Measurements from ENCODE around the gene RBM23. TPM values are rescaled to one million over a fixed set of nuclear protein-coding genes. Genes with fewer than 3 reads are reported as not detected.

Gene RBM23
- total and polyA plus RNA-seq, 9 of the 15 experiments (the other 6 are each of a cell fraction or from before 2014, with no cell fraction given), result 46.0 to 102 (median 58.5) TPM

DNA sequence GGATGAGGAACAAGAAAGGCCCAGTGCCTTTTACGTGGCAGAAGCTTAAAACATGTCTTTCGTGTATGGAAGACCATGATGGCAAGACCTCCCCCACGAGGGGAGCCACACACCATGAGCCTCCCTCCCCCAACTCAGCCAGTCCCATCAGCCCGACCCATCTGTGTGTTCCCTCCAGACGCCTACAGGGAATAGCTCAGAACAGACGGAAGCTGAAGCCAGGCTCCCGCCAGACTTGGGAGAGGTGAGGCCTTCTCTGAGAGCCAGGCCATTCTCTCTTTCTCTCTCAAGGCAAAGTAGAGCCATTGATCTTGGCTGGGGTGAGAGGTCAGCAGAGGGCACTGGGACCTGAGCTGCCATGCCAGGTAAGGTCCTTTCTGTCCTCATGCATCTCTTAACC, 26.5 kb downstream of the RBM23 start (continued):
- TF ChIP-seq, protein P1, sequence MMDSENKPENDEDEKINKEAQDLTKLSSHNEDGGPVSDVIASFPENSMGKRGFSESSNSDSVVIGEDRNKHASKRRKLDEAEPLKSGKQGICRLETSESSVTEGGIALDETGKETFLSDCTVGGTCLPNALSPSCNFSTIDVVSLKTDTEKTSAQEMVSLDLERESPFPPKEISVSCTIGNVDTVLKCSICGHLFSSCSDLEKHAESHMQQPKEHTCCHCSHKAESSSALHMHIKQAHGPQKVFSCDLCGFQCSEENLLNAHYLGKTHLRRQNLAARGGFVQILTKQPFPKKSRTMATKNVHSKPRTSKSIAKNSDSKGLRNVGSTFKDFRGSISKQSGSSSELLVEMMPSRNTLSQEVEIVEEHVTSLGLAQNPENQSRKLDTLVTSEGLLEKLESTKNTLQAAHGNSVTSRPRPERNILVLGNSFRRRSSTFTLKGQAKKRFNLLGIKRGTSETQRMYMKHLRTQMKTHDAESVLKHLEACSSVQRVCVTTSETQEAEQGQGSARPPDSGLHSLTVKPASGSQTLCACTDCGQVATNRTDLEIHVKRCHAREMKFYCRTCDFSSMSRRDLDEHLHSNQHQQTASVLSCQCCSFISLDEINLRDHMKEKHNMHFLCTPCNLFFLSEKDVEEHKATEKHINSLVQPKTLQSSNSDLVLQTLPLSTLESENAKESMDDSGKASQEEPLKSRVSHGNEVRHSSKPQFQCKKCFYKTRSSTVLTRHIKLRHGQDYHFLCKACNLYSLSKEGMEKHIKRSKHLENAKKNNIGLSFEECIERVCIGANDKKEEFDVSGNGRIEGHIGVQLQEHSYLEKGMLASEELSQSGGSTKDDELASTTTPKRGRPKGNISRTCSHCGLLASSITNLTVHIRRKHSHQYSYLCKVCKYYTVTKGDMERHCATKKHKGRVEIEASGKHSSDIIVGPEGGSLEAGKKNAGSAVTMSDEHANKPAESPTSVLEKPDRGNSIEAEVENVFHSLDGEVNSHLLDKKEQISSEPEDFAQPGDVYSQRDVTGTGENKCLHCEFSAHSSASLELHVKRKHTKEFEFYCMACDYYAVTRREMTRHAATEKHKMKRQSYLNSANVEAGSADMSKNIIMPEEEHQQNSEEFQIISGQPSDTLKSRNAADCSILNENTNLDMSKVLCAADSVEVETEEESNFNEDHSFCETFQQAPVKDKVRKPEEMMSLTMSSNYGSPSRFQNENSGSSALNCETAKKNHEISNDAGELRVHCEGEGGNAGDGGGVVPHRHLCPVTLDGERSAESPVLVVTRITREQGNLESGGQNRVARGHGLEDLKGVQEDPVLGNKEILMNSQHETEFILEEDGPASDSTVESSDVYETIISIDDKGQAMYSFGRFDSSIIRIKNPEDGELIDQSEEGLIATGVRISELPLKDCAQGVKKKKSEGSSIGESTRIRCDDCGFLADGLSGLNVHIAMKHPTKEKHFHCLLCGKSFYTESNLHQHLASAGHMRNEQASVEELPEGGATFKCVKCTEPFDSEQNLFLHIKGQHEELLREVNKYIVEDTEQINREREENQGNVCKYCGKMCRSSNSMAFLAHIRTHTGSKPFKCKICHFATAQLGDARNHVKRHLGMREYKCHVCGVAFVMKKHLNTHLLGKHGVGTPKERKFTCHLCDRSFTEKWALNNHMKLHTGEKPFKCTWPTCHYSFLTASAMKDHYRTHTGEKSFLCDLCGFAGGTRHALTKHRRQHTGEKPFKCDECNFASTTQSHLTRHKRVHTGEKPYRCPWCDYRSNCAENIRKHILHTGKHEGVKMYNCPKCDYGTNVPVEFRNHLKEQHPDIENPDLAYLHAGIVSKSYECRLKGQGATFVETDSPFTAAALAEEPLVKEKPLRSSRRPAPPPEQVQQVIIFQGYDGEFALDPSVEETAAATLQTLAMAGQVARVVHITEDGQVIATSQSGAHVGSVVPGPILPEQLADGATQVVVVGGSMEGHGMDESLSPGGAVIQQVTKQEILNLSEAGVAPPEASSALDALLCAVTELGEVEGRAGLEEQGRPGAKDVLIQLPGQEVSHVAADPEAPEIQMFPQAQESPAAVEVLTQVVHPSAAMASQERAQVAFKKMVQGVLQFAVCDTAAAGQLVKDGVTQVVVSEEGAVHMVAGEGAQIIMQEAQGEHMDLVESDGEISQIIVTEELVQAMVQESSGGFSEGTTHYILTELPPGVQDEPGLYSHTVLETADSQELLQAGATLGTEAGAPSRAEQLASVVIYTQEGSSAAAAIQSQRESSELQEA (IDR thresholded peaks at IDR 0.05; ENCODE audit: low read depth), result no peak
- TF ChIP-seq JUND (IDR thresholded peaks at IDR 0.05; ENCODE audit: borderline replicate concordance, low read depth, low read length), result no peak
- TF ChIP-seq JUND (tag; IDR thresholded peaks at IDR 0.05; ENCODE audit: borderline replicate concordance, low read depth, low read length), result no peak
- no peak for TF ChIP-seq CHAMP1 (IDR thresholded peaks at IDR 0.05)
- no peak for TF ChIP-seq ETS2 (tag; IDR thresholded peaks at IDR 0.05; ENCODE audit: borderline replicate concordance, poor library complexity, severe bottlenecking)
- no peak for TF ChIP-seq ZNF408 (CRISPR knock-in tag; IDR thresholded peaks at IDR 0.05; ENCODE audit: low read depth)
- no peak for TF ChIP-seq RBM15 (IDR thresholded peaks at IDR 0.05; ENCODE audit: insufficient read depth, low read length)

Measured in K562 (cell line).